Hematopoietic multipotent progenitor cell (in vitro differentiated cells): ENCODE measurements around the gene CARD14. TPM values are rescaled to one million over a fixed set of nuclear protein-coding genes. Genes with fewer than 3 reads are reported as not detected.
"Not testable (repeated sequence)": the region's sequence is repeated elsewhere in the genome, so short reads cannot be mapped to it uniquely, and the experiment has no call there.

Experiments used
- DNase-seq, 3 donors: peaks; one replicate each; pipeline ENCODE4 v3.0.0-alpha.2; 2011 to 2015; ENCODE audit warnings: low read depth in 2 of 3, low spot score in 2 of 3
- total RNA-seq: library from RNA; depleted of rRNA; stranded (reverse); fragments of >200 nt; gene quantifications from one replicate; pipeline ENCODE4 v1.2.3, GENCODE V29; 2012

CARD14 gene
- total RNA-seq, 1 donor, result not detected

DNA sequence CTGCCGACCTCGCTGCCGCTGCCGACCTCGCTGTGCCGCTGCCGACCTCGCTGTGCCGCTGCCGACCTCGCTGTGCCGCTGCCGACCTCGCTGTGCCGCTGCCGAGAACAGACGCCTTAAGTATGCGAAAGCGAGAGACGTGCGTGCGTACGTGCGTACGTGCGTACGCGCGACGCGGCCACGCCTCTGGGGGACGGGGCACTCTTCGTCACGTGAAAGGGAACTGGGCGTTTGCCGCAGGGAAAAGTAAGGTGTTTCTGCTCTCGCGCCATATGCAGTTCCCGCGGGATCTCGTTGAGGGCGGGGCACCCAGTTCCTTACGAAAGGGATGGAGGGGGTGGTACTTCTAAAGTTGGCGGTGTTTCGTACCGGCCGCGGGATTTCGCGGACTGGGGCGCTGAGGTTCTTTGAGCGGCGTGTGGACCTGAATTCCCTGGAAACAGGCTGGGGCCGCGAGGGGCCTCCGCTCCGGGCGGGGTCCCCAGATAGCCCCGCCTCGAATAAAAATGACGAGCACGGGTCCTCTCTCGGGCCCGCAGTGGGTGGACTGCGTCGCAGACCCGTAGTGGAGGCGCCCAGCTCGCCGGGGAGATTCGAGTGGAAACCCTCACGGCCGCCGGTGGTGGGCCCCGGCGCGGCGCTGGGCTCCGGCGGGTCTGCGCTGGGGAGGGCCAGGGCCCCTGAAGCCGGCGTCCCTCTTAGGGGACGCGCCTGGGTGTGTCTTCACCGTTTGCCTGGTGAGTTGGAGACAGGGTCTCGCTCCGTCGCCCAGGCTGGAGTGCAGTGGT is 22.6 kb upstream of the CARD14 start, which contains the start of gene EIF4A3:
Gene EIF4A3 (minus strand): TSS at position 94 of the 788 bp plus-strand sequence. CDS start 167 bp downstream, outside the sequence.
- DNase-seq, result peak; percentile 98 to 99 (median 99)

DNA sequence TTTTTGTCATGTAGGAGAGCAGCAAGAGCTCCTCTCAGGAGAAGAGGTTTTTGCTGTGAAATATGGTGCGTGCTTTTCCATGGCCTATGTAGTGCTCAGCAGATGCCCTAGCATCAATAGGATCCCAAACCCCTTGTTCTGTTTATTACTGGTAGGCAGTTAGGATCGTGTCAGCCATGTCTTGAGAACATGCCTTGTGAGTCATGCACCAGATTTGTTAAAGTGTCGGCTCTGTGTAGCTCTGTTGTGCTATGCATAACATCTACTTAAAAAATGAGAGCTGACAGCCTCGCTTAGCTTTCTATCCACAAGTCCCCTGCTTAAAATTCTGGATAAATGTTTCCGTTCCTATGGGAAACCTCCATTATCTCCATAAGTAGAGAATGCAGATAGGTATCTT is 18.5 kb upstream of the CARD14 start:
- no peak for DNase-seq

DNA sequence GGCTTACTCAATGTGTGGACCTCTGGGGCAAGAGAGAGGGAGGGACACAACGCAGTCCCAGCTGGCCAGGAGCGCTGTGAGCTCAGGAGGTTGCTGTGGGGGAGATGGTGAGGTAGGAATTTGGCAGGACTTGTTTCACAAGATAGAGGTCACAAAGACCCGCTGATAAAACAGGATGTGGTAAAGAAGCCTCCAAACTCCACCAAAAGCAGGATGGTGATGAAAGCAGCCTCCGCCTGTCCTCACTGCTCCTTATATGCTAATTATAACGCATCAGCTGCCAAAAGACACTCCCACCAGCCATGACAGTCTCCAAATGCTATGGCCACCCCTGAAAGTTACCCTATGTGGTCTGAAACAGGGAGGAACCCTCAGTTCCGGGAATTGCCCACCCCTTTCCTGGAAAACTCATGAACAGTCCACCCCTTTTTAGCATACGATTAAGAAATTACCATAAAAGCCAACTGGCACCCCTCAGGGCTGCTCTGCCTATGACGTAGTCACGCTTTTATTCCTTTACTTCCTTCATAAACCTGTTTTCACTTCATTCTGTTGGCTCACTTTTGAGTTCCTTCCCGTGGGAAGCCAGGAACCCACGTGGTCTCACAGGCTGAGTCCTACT is 17.6 kb upstream of the CARD14 start:
- no peak for DNase-seq

DNA sequence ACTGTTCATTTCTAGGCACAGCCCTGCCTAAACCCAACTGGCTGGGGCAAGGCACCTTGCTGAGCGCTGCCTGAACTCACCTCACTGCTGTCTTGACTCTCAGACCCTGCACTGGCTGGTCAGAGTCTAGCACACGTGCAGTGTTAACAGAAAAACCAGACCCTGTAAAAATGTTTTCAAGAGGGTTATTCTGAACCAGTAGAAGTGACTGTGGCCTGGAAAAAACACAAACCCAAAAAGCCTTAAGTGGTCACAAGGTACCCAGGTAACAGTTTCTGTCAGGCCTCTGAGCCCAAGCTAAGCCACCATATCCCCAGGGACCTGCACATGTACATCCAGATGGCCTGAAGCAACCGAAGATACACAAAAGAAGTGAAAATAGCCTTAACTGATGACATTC is 16.8 kb upstream of the CARD14 start:
- DNase-seq, result no peak

DNA sequence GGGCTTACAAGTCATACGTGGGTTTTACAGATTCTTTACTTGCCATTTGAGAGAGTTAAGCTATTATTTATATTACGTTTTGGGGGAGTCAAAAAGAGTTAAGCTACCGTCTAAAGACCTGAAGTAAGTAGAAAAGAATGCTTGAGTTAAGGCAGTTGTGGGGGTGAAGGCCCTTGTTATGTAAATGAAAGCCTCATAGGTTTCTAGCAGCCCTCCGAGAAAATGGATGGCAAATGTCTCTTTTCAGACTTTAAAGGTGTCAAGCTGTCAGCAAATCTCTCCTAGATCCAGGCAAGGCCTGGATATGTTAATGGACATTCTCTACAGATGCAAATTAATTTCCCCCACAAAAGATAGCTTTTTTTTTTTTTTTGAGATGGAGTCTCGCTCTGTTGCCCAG is 15.7 kb upstream of the CARD14 start:
- no peak for DNase-seq

DNA sequence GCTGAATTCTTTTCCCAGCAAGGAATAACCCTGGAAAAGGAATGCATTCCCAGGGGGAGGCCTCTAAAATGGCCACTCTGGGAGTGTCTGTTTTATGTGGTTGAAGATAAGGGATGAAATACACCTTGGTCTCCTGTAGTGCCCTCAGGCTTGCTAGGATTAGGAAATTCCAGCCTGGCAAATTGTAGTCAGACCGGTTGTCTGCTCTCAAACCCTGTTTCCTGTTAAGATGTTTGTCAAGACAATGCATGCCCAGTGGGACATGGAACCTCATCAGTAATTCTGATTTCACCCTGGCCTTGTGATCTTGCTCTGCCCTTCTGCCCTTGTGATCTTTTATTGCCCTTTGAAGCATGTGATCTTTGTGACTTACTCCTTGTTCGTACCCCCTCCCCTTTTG is 14.2 kb upstream of the CARD14 start:
- DNase-seq, result not testable (repeated sequence)

DNA sequence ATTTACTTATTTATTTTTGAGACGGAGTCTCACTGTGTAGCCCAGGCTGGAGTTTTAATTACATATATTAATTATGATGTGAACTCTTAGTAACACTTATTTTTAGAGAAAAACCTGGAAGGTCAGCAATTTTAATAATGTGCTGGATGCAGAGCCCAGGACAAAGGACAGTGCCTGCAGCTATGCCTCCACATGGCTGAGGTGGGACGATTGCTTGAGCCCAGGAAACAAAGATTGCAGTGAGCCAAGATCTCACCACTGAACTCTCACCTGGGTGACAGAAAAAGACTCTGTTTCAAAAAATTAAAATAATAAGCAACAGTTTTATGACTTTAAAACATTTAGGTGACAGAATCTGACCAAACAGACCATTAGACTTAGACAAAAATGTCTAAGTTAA is 11.0 kb upstream of the CARD14 start:
- DNase-seq, result no peak

DNA sequence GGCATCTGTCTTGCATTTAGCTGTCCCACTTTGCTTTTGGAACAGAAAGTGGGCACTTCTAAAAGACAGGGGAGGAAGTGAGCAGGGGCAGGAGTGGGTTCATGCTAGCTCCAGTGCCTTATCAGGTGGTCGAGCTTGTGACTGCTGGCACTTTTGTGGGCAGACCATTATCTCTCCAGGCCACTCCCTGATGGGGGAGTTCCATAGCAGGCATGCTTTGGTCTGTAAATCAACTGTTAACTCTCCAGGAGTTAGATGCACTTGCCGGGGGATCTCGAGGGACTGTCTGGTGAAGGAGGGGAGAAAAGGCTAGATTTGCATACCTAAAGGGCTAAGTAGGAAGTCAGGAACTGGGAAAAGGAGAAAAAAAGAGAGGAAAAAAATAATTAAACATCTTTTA is 9.3 kb upstream of the CARD14 start:
- DNase-seq, result peak in 2 of 3 donors; percentile 33 to 45

DNA sequence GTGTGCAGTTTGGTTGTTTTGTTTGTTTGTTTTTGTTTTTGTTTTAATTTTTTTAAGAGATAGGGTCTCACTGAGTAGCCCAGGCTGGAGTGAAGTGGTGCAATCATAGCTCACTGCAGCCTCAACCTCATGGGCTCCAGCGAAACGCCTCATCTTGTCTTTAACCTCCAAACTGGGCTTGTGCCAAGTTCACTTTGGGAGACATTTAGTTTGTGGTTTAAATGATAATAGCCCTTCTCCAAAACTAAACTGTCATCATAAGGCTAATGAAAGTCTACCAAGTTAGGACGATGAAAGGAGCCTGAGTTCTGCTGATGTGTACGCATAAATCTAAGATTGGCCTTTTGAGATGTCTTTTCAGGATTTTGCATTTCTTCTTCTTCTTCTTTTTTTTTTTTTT is 6.5 kb upstream of the CARD14 start:
- peak in 2 of 3 donors; percentile 14 to 33 for DNase-seq

DNA sequence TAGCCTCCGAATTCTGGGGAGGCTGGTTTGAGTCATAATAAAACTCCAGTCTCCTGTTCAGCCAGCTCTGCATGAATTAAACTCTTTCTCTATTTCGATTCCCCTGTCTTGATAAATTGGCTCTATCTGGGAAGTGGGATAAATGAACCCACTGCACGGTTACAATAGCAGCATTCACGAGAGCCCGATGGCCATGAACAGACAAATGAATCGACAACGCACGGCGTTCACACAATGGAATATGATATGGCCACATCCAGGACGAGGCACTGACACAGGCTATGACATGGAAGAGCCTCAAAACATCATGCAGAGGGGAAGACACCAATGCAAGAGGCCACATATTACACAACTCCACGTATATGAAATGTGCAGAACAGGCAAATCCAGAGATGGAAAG is 5.6 kb upstream of the CARD14 start:
- DNase-seq, result no peak

DNA sequence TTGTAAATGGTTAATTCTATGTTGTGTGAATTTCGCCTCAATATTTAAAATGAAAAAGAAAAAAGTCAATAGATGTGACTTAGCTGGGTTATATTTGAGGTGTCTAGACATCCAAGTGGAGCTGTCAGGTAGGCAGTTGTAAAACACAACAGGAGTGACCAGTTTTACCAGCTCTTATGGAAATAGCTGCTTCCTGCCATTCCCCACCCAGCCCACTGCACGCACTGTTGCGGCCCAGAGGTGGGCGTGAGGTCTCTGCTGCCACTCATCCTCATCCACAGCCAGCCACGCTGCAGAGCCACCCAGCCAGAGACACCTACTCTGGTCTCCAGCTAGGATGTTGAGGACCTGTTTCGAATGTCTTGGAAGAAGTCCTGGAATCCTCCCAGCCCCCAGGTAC is 3.4 kb upstream of the CARD14 start:
- DNase-seq, result no peak

DNA sequence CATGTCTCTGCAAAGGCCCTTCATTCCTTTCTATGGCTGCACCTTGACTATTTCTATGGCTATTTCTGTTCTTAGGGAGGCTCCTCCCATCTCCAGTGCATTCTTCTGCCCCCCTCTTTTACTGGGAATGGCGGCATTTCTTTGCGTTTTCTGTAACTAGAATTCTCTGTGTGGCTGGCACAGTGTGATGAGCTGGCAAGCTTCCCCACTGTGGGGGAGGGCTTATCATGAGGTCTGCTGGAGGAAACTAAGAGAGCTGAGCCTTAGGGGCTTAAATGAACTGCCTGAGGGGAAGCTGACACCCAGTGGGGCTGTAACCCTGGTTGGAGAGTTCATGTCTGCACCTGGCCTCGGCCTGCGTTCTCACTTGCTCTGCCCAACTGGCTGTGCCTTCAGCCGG is 1.5 kb upstream of the CARD14 start:
- DNase-seq, result no peak

DNA sequence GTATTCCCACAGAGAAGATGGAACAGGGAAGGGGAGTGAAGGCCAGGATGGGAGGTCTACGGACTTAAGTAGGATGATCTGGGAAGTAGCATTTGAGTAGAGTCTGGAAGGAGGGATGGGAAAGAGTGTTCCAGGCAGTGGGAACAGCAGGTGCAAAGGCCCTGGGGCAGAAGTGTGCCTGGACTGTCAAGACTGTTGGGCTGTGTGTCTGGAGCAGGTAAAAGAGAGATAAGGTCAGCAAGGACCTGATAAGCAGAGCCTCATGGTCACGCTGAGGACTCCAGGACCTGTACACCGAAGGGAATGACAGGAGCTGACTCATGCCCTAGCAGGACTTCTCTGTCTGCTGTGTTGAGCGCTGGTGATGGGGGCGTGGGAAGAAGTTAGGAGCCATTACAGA is 723 bp upstream of the CARD14 start:
- DNase-seq, result no peak

DNA sequence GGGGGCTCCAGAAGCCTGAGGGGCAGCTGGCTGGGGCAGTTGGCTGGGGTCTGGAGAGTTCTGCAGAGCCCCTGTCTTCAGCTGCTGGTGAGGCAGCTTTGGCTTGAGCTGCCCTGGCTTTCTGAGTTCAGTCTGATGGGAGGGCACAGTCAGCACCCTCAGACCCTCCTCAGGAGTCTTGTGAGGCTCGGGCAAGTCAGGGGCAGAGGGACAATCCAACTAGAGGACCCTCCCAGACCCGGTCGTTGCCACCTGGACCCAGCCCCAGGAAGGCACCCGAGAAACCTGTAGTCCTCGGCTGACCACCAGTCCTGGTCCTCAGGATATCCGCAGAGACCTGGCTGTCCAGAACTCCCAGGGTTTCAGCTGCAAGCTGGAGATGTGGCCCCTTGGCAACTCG is 1.9 kb downstream of the CARD14 start:
- DNase-seq, result no peak

DNA sequence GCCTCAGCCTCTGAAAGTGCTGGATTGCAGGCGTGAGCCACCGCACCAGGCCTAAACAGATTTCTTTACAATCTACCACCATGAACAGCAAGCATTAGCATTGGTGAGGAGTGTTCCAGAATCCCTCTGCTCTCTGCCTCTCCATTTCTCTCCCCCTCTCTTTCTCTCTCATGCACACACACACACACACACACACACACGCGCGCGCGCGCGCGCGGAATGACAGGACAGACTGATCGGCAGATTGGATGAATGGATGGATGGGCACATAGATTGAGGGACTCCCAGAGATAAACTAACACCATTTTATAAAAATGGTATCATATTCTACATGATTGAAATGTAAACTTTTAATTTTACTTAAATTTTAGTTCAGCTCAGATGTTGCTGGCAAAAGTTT is 3.3 kb downstream of the CARD14 start:
- no peak for DNase-seq

DNA sequence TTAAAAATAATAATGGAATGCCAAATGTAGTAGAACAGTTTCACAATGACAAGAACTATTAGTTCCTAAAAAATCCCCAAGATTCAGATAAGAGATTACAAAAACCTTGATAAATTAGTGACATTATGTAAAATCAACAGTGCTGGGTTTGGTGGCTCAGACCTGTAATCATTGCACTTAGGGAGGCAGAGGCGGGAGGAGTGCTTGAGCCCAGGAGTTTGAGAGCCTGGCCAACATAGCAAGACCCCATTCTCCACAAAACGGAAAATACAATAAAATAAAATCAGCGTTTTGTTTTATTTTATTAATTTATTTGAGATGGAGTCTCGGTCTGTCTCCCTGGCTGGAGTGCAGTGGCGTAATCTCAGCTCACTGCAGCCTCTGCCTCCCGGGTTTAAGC is 4.1 kb downstream of the CARD14 start:
- DNase-seq, result no peak

DNA sequence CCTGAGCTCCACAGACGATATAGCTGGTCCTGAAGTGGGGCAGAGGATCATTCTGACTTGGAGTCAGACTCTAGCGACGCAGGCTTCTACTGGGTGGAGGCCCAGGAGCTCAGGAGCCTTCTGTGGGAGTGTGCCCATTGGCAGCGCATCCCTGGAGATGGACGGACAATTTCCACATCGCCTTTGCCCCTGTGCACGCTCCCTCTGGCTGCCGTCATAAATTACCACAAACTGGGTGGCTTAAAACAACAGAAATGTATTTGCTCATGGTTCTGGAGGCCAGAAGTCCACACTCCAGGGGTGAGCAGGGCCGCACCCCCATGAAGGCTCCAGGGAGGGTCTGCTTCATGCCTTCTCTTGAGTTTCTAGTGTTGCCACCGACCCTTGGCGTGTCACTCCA is 6.9 kb downstream of the CARD14 start:
- no peak for DNase-seq

DNA sequence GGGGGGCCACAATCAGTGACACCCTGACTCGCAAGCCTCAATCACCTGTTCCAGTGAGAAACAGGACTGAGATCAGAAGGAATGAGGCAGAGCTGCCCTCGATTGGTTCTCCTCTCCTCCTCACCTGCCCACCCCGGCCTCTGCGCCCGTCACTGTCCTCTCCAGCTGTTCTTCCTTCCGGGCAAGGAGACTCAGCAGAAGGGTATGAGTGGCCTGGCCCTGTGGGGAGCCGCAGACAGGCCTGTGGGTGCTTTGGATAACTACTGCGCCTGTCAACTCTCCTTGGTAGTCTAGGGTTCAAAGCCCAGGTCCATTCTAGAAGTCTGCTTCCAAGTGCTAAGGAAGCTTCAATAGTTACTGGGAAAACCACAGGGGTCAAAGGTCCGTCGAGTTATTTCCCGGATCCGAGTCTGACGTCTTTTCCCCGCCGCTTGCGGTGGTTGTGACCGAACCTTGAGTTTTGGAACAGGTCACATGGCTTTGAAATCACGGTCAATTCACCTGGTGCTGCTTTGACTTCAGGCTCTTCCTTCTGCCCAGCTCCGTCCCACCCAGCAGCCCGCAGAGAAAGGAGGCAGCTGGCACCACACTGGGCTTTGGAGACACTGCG is 8.3 kb downstream of the CARD14 start:
- no peak for DNase-seq

DNA sequence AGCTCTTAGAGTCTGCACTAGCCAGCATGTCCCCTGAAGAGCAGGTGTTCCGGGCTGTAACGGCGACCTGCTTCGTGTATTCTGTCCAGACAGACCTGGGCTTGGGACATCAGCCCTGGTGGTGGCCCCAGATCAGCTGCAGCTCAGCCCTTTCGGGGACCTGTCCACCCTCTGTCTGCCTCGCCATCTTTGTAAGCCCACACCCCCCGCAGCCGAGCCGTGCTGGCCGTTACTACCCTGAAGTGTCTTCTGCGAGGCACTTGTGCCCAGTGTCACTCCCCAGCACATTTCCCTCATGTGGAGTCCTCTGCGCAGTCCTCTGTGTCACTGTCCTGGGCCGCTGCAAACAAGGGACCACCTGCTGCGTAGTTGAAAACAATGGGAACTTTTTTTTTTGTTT is 10.4 kb downstream of the CARD14 start:
- DNase-seq, result no peak

DNA sequence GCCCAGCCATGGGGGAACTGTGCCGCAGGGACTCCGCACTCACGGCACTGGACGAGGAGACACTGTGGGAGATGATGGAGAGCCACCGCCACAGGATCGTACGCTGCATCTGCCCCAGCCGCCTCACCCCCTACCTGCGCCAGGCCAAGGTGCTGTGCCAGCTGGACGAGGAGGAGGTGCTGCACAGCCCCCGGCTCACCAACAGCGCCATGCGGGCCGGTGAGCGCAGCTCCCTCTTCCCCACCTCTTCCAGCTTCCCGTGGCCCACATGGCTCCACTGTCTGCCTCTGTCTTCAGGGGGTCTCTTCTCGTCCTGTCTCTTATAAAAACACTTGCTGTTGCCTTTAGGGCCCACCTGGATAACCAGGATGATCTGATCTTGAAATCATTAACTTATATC is 11.6 kb downstream of the CARD14 start:
- no peak for DNase-seq

DNA sequence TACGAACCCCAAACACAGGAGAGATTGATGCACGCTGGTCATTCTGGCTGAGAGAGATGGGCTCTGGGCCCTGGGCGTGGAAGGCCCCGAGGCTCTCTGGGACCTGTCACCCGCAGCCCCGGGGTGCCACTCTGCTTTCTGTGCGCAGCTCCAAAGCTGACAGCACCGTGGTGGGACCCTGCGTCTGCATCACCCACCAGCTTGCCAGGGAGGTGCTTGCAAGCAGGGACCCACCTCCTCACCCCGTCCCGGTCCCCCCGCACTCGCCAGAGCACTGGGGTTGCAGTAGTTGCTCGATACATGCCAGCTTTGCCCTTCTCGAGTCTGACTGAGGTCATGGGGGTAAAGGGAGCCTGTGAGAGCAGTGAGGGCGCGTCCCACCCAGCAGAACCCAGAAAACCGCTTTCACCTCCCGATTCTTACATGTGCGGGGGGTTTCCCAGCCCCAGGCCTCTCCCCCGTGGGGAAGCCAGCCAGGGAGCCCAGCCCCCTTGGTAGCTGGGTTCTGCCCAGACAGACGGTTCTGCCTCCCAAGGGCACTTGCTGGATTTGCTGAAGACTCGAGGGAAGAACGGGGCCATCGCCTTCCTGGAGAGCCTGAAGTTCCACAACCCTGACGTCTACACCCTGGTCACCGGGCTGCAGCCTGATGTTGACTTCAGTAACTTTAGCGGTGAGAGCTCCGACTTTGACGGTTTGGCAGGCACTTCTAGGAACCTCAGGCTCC is 12.5 kb downstream of the CARD14 start:
- no peak for DNase-seq
